WTC11 (cell line): Measurements from ENCODE around the gene CCSER1. TPM values are rescaled to one million over a fixed set of nuclear protein-coding genes. Genes with fewer than 3 reads are reported as not detected.

Experiments used
- ATAC-seq: fragments of 200-7000 bp; cut with Tn5 transposase; 2 replicates; pipeline ENCODE4 v1.10.0; 2021; ENCODE audit warnings: mild to moderate bottlenecking, moderate library complexity
- CTCF ChIA-PET: fragments of 300-600 bp; sonication (Branson Sonifier 250); formaldehyde crosslinking; loops from one replicate; lab custom pipeline; 2021; ENCODE audit warnings: antibody characterized with exemption; lab: Charles Lee
- POLR2A ChIA-PET: fragments of 350-600 bp; sonication (Branson Sonifier 250); formaldehyde crosslinking; loops from one replicate; lab custom pipeline; 2021; ENCODE audit warnings: antibody characterized with exemption; lab: Charles Lee
- DNase-seq: peaks from one replicate; pipeline ENCODE4 v3.0.0; 2021; ENCODE audit warnings: low spot score
- H3K27ac Mint-ChIP-seq: 2 replicates; pipeline ENCODE4 v1.8.0; 2021; ENCODE audit warnings: mixed read lengths
- H3K27me3 Mint-ChIP-seq: 2 replicates; pipeline ENCODE4 v1.8.0; 2021; ENCODE audit warnings: low read depth, mild to moderate bottlenecking, moderate library complexity, mixed read lengths
- H3K36me3 Mint-ChIP-seq: 2 replicates; pipeline ENCODE4 v1.8.0; 2021; ENCODE audit warnings: mixed read lengths
- H3K4me1 Mint-ChIP-seq: 2 replicates; pipeline ENCODE4 v1.8.0; 2022; ENCODE audit warnings: mixed read lengths
- H3K4me3 Mint-ChIP-seq: 2 replicates; pipeline ENCODE4 v1.8.0; 2021; ENCODE audit warnings: mild to moderate bottlenecking, moderate library complexity, mixed read lengths
- H3K9me3 Mint-ChIP-seq: 2 replicates; pipeline ENCODE4 v1.8.0; 2021; ENCODE audit warnings: mixed read lengths
- ATF2 ChIP-seq: sonication (generic); formaldehyde crosslinking; IDR thresholded peaks from 2 replicates; pipeline ENCODE4 v1.8.1; 2022; ENCODE audit warnings: low read depth, missing genetic modification reagents, borderline replicate concordance
- CREB1 ChIP-seq: sonication (generic); formaldehyde crosslinking; IDR thresholded peaks from 2 replicates; pipeline ENCODE4 v1.8.0; 2023; ENCODE audit warnings: mild to moderate bottlenecking, missing genetic modification reagents
- CREM ChIP-seq: sonication (generic); formaldehyde crosslinking; IDR thresholded peaks from 2 replicates; pipeline ENCODE4 v1.8.1; 2022; ENCODE audit warnings: mild to moderate bottlenecking, missing genetic modification reagents, moderate library complexity
- ESRRA ChIP-seq: sonication (generic); formaldehyde crosslinking; IDR thresholded peaks from 2 replicates; pipeline ENCODE4 v1.8.1; 2022; ENCODE audit warnings: mild to moderate bottlenecking, missing genetic modification reagents, borderline replicate concordance
- FOXJ3 ChIP-seq: sonication (generic); formaldehyde crosslinking; IDR thresholded peaks from 2 replicates; pipeline ENCODE4 v1.9.0; 2021; ENCODE audit warnings: missing genetic modification reagents, mild to moderate bottlenecking, borderline replicate concordance
- GTF2I ChIP-seq: fragments of 250-450 bp; sonication (Bioruptor Pico); conservative IDR thresholded peaks from 2 replicates; pipeline ENCODE4 v1.4.0; 2021; ENCODE audit warnings: mild to moderate bottlenecking
- MYBL2 ChIP-seq: sonication (generic); formaldehyde crosslinking; IDR thresholded peaks from 2 replicates; pipeline ENCODE4 v1.8.1; 2023; ENCODE audit warnings: mild to moderate bottlenecking, moderate library complexity, missing genetic modification reagents
- PRDM15 ChIP-seq: sonication (generic); formaldehyde crosslinking; IDR thresholded peaks from 2 replicates; pipeline ENCODE4 v1.8.0; 2022; ENCODE audit warnings: missing genetic modification reagents
- PRRX2 ChIP-seq: fragments of 250-450 bp; sonication (Bioruptor Pico); IDR thresholded peaks from 2 replicates; pipeline ENCODE4 v1.8.0; 2021; ENCODE audit warnings: mild to moderate bottlenecking
- USF2 ChIP-seq: sonication (generic); formaldehyde crosslinking; IDR thresholded peaks from 2 replicates; pipeline ENCODE4 v1.8.1; 2023; ENCODE audit warnings: mild to moderate bottlenecking, missing genetic modification reagents, moderate library complexity
- ZBTB21 ChIP-seq: sonication (generic); formaldehyde crosslinking; IDR thresholded peaks from 2 replicates; pipeline ENCODE4 v1.8.1; 2023; ENCODE audit warnings: mild to moderate bottlenecking, missing genetic modification reagents, borderline replicate concordance
- ZNF219 ChIP-seq: sonication (generic); formaldehyde crosslinking; IDR thresholded peaks from 2 replicates; pipeline ENCODE4 v1.8.0; 2023; ENCODE audit warnings: missing genetic modification reagents, mild to moderate bottlenecking, borderline replicate concordance
- ZNF396 ChIP-seq: fragments of 250-450 bp; sonication (Bioruptor Pico); IDR thresholded peaks from 2 replicates; pipeline ENCODE4 v1.8.0; 2021; ENCODE audit warnings: mild to moderate bottlenecking, moderate library complexity, borderline replicate concordance
- ZNF423 ChIP-seq: fragments of 250-450 bp; sonication (Bioruptor Pico); IDR thresholded peaks from 2 replicates; pipeline ENCODE4 v2.1.2; 2022; ENCODE audit warnings: mild to moderate bottlenecking, moderate library complexity
- ZNF425 ChIP-seq: fragments of 250-450 bp; sonication (Bioruptor Pico); conservative IDR thresholded peaks from 2 replicates; pipeline ENCODE4 v1.9.0; 2021; ENCODE audit warnings: mild to moderate bottlenecking
- ZNF532 ChIP-seq: fragments of 250-450 bp; sonication (Bioruptor Pico); IDR thresholded peaks from 2 replicates; pipeline ENCODE4 v1.9.0; 2021; ENCODE audit warnings: mild to moderate bottlenecking, borderline replicate concordance
- total RNA-seq: library from RNA; stranded (reverse); gene quantifications from 3 replicates; pipeline ENCODE4 v1.2.3, GENCODE V29; 2021
- TF ChIP-seq, protein P1 (sequence below): sonication (generic); formaldehyde crosslinking; IDR thresholded peaks from 2 replicates; pipeline ENCODE4 v1.8.0; 2022; ENCODE audit warnings: mild to moderate bottlenecking, missing genetic modification reagents

The CCSER1 gene
- total RNA-seq, 1 experiment from 2014 or later: 0.87 TPM

DNA sequence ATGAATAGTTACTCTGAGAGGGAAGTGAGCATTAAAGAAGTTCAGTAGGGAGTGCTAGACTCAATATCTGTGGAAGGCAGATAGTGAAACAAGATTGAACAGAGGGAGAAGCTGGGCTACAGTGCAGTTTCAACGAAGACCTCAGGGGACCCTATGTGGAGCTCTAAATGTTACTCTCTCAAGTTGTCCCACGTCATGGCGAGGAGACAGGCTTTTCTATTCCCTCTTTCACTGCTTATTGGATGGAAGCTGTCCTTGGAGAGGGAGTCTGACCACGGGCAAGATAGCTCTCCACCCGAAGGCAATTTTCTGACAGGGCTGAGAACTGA, 42.3 kb upstream of the CCSER1 start:
- no peak overlapping the region for H3K27ac Mint-ChIP-seq
- no peaks in the 10 kb centered on the region for H3K36me3 Mint-ChIP-seq
- no peaks in the 10 kb centered on the region for H3K27me3 Mint-ChIP-seq
- peaks cover 5% of the 10 kb centered on the region for H3K9me3 Mint-ChIP-seq
- ATAC-seq (no peak), DNase-seq (no peak)
- ChIA-PET POLR2A (no interaction called here), CTCF (no interaction called here)
- H3K4me1 Mint-ChIP-seq: peaks cover 11% of the 10 kb centered on the region
- TF ChIP-seq GTF2I (CRISPR knock-in tag) (no peak), ZNF396 (CRISPR knock-in tag) (no peak), CREB1 (no peak), PRDM15 (CRISPR knock-in tag) (no peak), ZNF532 (CRISPR knock-in tag) (no peak), ZNF423 (CRISPR knock-in tag) (no peak), FOXJ3 (CRISPR knock-in tag) (no peak)
- no peak overlapping the region for H3K4me3 Mint-ChIP-seq

DNA sequence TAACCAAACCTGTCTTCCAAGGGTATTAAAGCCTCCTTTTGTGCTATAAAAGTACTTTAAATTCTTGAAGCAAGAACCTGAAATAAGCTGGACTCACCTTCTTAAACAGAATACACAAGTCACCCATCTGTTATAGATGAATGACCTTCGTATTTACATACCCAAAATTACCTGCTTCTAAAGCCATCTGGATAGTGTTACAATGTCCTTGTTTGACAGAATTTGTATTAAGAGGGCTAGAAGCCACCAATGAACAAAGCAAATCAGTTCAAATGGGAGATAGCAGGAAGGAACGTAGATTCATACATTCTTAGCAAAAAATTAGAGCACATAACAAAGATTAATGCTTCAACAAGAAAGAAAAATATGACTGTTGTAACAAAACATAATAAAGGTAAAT, 33.7 kb upstream of the CCSER1 start:
- no peaks in the 10 kb centered on the region for H3K36me3 Mint-ChIP-seq
- ATAC-seq: no peak
- no peak overlapping the region for H3K27ac Mint-ChIP-seq
- peaks cover 15% of the 10 kb centered on the region for H3K9me3 Mint-ChIP-seq
- H3K27me3 Mint-ChIP-seq: no peaks in the 10 kb centered on the region
- ChIA-PET POLR2A (no interaction called here), CTCF (no interaction called here)
- no peak overlapping the region for H3K4me3 Mint-ChIP-seq
- DNase-seq: no peak
- no peaks in the 10 kb centered on the region for H3K4me1 Mint-ChIP-seq
- no peak for TF ChIP-seq MYBL2 (CRISPR knock-in tag)
- TF ChIP-seq ZBTB21 (CRISPR knock-in tag): no peak
- TF ChIP-seq ZNF423 (CRISPR knock-in tag): no peak
- no peak for TF ChIP-seq ATF2
- TF ChIP-seq ZNF425 (CRISPR knock-in tag): no peak
- no peak for TF ChIP-seq CREM (CRISPR knock-in tag)
- no peak for TF ChIP-seq ZNF532 (CRISPR knock-in tag)
- TF ChIP-seq, protein P1, sequence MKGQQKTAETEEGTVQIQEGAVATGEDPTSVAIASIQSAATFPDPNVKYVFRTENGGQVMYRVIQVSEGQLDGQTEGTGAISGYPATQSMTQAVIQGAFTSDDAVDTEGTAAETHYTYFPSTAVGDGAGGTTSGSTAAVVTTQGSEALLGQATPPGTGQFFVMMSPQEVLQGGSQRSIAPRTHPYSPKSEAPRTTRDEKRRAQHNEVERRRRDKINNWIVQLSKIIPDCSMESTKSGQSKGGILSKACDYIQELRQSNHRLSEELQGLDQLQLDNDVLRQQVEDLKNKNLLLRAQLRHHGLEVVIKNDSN (CRISPR knock-in tag): no peak
- TF ChIP-seq ZNF219 (CRISPR knock-in tag): no peak
- no peak for TF ChIP-seq PRRX2 (CRISPR knock-in tag)
- no peak for TF ChIP-seq USF2 (CRISPR knock-in tag)
- TF ChIP-seq ESRRA (CRISPR knock-in tag): no peak
